HG02588 (cell line): Measurements from ENCODE around the gene TAAR6.
"Not testable (repeated sequence)": the region's sequence is repeated elsewhere in the genome, so short reads cannot be mapped to it uniquely, and the experiment has no call there.

ENCODE experiments used
- ATAC-seq: cut with Tn5 transposase; IDR thresholded peaks from one replicate; pipeline ENCODE4 v1.9.1; 2021; ENCODE audit warnings: mild to moderate bottlenecking, moderate library complexity; ENCODE audit not compliant: unreplicated experiment

The TAAR6 gene, protein sequence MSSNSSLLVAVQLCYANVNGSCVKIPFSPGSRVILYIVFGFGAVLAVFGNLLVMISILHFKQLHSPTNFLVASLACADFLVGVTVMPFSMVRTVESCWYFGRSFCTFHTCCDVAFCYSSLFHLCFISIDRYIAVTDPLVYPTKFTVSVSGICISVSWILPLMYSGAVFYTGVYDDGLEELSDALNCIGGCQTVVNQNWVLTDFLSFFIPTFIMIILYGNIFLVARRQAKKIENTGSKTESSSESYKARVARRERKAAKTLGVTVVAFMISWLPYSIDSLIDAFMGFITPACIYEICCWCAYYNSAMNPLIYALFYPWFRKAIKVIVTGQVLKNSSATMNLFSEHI

DNA sequence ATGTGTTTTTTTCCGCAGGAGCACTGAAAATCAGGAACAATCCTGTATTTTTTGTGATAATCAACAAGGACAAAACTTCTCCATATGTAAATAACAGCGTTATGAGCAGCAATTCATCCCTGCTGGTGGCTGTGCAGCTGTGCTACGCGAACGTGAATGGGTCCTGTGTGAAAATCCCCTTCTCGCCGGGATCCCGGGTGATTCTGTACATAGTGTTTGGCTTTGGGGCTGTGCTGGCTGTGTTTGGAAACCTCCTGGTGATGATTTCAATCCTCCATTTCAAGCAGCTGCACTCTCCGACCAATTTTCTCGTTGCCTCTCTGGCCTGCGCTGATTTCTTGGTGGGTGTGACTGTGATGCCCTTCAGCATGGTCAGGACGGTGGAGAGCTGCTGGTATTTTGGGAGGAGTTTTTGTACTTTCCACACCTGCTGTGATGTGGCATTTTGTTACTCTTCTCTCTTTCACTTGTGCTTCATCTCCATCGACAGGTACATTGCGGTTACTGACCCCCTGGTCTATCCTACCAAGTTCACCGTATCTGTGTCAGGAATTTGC lies at the start of gene TAAR6:
Gene TAAR6, plus strand, starts transcription at position 102 of the 557 bp plus-strand sequence. Its CDS starts 0 bp downstream, at position 102.
- ATAC-seq: no peak

DNA sequence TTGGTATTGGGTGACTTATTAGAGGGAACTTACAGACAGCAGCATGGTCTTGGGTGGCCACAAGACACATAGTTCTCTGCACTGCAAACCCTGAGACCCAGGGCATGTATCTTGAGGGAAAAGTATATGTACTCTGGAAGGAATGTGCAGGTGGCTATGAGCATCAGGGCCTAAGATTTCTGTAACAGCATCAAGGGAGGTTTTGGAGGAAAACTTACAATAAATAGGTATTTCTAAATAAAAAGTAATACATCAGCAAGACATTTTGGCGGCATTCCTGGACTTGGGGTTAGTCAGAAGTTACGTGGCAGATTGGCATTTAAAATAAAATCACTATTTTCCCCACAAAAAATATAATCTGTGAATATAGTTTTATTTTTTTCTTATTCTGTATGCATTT lies 49.2 kb upstream of the TAAR6 start:
- ATAC-seq: no peak

- no peak for ATAC-seq
Observed at GRCh38 chr6:132524646-132525045, 45.5 kb upstream of the TAAR6 start.

DNA sequence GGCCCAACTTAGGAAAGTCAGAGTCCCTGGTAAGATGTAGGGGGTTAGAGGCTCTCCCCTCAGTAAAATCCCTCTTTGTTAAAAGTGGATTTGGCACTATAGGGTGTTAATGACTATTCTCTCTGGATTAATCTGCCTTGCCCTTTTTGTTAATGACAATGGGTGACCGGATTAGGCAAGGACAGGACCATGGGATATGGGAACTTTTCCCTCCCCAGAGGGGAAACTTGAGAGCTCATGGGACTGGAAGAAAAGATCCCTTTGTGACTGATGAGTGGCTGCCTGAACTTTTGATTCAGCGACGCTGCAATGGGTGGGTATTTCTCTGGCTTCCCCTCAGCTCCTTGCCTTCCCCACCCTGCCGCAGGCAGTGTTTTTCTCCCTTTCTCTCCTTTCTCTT lies 44.3 kb upstream of the TAAR6 start:
- ATAC-seq: no peak

DNA sequence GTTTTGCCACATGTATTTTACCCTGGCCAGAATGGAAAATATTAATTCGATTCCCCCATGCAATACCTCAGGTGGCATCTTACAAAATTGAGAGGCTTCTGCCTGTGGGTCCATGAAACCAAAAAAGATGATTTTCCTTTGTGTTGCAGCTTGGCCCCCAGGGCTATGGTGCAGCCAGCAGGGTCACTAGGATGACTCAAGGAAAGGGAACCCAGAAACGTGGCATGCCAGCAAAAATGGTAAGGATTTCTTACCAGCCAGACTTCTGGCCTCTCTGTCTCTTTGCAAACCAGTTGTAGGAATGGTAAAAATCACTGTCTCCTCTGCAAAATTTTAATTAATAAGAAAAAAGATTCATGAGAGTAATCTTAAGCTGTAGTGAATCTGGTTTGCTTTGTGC lies 43.7 kb upstream of the TAAR6 start:
- no peak for ATAC-seq

DNA sequence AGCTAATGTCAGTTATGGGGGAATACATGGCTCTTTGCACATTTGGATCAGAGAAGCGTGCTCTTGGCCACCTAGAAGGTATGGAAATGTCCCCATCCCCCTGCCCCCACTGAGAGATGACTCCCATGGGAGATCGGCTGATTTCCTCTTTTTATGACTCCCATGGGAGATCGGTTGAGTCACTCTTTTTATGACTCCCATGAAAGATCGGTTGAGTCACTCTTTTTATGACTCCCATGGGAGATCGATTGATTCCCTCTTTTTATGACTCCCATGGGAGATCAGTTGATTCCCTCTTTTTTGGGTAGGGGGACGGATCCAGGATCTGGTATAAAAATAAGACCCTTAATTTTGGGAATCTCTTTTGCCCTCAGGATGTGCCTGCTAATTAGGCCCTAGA lies 42.3 kb upstream of the TAAR6 start:
- ATAC-seq: no peak

DNA sequence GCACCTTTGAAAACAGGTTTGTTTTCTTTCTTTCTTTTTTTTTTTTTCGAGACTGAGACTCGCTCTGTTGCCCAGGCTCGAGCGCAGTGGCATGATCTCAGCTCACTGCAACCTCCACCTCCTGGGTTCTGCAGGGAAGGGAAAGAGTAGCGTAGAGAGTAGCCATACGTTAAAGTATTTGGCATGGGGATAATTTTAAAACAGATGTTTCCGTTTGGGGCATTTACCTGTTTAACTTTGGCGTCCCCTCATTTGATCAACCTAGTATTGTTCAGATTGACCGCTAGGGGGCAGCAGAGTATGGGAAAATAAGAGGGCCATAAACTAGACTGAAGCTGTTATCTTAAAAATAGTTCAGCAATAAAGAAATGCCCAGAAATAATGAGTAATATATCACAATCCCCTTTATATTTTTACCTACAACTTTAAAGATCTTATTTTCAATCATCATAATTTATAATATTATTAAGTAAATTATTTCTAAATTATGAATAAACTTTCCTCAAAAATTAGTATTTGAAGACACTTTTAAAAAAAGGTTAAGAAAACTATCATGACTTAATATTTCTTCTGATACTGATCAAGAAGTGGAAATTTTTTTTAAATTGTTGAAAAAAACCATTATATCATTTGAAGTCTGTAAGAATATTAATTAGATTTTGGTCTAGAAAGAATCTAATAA lies 39.7 kb upstream of the TAAR6 start:
- ATAC-seq: peak; percentile 71

- not testable (repeated sequence) for ATAC-seq
Observed at GRCh38 chr6:132534546-132534945, 35.6 kb upstream of the TAAR6 start.

DNA sequence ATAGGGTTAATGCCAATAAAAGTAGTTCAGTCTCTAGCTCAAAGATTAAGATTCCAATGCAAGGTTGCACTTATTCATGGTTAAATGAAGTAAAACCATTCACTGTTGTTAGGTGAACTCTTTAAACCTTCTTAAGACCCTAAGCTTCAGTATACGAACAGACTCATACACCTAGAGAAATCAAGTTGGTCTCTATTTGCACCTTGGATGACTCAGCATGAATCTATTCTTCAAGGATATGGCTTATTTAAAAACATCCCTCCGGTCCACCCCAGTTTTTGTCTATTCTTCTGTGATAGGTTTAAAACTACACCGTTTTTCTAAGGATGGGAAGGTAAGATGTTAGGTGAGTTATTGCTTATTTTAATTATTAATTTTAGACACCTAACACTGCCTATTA lies 33.0 kb upstream of the TAAR6 start:
- no peak for ATAC-seq

GRCh38 chr6:132537977-132538376 lies 32.1 kb upstream of the TAAR6 start, which contains the start of gene TAAR9:
Gene TAAR9, plus strand, starts transcription at chr6:132538277. Its CDS starts 13 bp downstream, at chr6:132538290.
- ATAC-seq: no peak

- ATAC-seq: no peak
Observed at GRCh38 chr6:132544826-132545225, 25.3 kb upstream of the TAAR6 start.

DNA sequence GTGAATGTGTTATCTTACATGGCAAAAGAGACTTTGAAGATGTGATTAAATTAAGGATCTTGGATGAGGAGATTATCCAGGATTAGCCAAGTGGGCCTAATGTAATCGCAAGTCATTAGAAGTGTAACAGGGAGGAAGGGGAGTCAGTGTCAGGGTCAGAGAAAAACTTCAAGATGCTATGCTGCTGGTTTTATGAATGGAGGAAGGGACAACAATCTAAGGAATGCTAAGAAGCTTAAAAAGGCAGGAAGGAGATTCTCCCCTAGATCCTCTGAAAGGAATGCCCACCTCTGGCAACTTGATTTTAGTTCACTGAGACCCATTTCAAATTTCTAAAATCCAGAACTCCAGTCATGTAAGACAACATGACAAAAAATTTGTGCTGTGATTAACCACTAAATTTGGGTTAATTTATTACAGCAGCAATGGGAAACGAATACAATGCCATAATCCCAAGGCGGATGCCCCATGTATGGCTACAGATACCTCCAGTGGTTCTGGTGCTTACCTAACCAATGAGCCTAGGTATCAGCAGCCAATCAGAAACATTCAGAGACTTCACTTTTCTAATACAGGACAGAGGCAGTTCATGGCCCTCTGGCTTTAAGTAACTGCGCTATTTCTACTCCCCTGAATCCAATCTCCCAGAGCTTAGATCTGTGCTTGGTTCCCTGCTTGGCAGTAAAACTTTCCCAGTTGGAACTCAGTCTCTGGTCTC lies 21.2 kb upstream of the TAAR6 start:
- ATAC-seq: no peak

DNA sequence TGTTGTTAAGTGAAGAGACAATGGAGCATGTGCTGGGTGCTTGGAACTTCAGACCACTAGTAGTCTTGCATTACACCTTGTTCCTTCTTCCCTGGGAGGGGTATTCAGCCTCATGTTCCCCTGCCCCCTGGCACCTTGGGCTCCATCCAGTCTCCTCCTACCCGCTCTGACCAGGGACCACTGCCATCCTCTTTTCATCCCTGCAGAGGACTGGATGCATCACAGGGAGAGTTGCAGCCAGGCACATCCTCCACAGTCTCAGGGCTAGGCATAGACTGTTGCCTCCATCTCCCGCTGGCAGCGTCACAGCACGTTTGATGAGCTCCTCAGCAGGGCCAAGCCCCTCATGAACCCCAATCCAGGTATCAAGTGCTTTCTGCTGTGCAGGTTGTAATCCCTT lies 18.9 kb upstream of the TAAR6 start:
- no peak for ATAC-seq

DNA sequence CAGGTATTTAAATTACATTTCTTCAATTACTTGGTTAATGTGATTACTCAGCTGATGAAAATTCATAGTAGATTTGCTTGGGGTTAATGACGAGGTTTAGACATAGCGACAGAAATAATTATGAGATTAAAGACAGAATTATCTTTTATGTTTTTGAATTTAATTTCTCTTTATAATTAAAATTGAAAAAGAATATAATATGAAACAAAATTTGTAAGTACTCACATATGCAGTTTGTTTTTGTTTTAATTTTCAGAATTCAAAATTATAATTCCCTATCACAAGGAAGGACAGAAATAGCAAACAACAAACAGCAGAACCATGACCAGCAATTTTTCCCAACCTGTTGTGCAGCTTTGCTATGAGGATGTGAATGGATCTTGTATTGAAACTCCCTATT lies 17.8 kb upstream of the TAAR6 start, which contains the start of gene TAAR8:
Gene TAAR8, plus strand, starts transcription at position 301 of the 400 bp plus-strand sequence. Its CDS starts 21 bp downstream, at position 322.
- ATAC-seq: no peak

DNA sequence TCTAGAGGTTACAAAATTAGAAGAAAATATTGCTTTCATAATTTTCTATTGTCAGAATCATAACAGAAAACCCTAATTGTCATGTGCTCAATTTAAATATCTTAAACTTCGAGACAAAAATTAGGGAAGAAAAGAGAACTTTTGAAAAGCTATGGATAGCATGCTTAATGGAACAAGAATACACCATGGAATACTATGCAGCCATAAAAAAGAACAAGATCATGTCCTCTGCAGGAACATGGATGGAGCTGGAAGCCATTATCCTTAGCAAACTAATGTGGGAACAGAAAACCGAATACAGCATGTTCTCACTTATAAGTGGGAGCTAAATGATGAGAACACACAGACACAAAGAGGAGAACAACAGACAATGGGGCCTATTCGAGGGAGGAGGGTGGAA lies 10.0 kb upstream of the TAAR6 start:
- ATAC-seq: not testable (repeated sequence)

DNA sequence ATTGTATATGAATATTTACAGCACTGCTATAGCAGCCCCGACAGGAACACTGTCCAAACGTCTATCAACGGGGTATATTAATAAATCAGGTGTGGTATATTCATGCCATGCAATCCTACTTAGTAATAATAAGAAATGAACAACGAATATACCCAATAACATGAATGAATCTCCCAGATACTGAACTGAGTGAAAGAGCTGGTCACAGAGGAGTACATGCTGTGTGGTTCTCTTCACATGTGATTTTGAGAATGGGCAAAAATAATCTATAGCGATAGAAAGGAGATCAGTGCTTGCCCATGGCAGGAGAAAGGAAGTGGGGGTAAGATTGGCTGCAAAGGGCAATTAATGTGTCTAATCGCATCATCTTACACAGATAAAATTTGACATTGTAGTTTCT lies 3.7 kb upstream of the TAAR6 start:
- ATAC-seq: no peak

GRCh38 chr6:132567566-132567965 lies 2.6 kb upstream of the TAAR6 start:
- no peak for ATAC-seq

DNA sequence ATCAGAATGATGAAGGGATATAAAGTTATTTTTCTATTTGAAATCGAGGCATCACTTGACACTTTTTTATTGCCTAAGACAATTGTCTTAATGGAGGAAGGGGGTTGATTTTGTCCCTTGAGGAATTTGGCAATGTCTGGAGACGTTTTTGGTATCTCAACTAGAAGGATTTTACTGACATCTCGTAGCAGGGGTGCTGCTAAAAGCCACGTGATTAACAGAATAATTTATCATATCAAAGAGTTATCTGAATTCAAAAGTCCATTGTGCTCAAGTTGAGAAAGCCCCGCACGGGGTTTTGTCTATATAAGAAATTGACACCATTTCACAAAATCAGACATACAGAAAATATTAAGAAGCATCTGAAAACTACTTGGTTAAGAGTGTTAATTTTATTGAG lies 1.5 kb upstream of the TAAR6 start:
- ATAC-seq: no peak

- no peak for ATAC-seq
Observed at GRCh38 chr6:132569170-132569569, 952 bp upstream of the TAAR6 start.

- no peak for ATAC-seq
Observed at GRCh38 chr6:132571774-132572173, 1.7 kb downstream of the TAAR6 start.

DNA sequence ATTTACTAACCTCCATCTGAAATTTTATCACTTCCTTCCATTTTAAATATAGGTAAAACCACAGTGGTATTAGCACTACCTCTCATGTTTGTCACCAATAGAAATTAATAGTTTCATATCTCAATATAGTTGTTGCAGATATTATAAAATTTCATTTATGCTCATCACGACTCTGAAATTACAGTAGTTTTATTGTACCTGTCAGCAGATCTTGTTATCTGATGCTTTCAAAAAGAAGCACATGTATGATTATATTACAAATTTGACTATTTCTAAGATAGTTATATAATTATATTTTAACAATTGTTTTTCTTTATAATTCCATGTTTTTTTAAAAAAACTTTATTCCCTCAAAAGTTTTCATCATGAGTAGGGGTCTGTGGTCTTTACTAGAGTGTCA lies 14.6 kb downstream of the TAAR6 start:
- no peak for ATAC-seq
